Anterior cingulate cortex (tissue), 58 donors: ENCODE data around the gene SH3TC2.
"Not testable (repeated sequence)": the region's sequence is repeated elsewhere in the genome, so short reads cannot be mapped to it uniquely, and the experiment has no call there.

Experiments used
- DNase-seq, 58 donors: peaks; one replicate each; lab custom pipeline; 2025; lab: John Stamatoyannopoulos, UW

The SH3TC2 gene

DNA sequence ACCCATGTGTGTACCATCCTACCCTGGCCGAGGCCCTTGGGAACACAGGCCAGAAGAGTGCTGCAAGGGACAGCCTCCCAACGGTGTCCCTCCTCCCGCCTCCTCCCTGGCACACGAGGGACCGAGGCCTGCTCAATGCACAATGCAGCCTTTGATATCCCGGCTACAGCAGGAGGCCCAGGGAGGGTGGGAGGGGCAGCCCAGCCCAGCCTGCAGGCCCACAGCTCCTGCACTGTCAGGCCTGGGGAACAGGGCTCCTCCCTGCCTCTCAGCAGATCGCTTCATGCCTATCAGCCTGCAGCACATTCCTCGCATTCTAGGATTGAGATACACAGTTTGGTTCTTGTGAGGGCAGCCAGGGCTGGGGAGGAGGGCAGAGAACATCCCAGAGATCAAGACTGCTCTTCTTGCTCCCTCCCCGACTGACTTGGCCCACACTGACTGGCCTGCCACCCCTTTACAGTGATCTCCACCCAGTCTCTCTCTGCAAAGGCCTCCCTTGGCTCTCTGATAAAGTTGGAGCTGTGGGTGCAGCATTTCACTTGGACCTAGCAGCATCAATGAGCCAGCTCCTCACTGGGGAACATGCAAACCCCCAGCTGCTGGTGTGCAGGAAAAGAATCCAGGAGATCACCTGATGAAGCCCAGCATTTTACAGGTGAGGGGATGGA lies at the start of gene SH3TC2:
TSS of gene SH3TC2 (minus strand) at position 46 of the 671 bp plus-strand sequence. CDS start at position 6, 40 bp downstream.
- peak in 54 of 58 donors; percentile 21 to 95 (median 78) for DNase-seq

DNA sequence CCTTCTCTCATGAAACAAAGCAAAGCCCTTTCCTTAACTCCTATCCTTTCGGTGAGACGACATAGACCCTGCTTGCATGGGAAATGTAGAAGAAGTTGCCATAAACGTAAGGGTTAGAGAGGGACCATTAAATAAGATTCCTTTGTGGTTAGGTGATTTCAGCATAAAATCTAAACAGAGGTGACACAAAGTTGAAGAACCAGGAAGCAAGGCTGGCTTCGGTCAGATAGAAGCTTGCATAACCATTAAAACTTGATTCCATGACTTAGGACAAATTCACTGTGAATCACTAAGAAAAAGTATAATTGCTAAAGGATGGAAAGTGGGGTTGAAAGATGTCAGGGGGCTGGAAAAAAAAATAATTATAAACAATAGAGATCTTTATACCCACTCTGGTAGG lies 47.5 kb upstream of the SH3TC2 start:
- no peak for DNase-seq

DNA sequence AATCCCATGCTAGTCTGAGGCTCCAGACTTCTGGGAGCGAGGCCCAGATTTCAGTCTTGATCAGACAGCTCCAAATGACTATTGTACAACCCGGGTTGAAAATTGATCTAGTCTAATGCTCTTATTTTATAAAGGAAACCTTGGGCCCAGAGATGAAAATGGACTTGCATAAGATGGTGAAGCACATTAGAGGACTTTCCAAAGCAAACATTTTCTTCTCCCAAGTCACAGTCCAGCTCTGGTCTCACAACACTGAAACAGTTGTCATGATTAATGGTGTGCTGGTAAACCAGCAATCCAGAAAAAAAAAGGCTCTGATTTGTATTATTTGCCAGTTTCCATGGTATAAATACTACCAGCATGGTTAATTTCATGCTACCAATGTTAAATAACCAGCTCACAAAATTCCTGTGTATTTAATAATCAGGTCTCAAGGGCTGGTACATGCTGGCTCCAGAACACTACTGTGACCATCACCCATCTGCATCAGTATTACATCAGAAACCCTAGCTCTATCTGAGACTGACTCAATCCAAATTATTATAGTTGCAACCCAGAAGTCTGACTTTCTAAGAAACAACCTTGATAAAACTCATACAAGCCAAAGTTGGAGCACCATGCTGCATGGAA lies 45.9 kb upstream of the SH3TC2 start:
- DNase-seq, result no peak

DNA sequence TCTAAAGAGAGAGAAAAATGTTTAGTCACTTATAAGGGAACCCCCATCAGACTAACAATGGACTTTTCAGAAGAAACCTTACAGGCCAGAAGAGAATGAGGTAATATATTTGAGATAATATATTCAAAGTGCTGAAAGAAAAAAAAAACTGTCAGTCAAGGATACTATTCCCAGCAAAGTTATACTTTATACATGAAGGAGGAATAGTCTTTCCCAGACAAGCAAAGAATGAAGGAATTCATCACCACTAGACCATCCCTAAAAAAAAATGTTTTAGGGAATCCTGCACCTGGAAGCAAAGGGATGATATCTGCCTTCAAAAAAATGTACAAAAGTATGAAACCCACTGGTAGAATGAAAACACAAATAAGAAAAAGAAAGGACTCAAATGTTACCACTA lies 37.5 kb upstream of the SH3TC2 start:
- DNase-seq, result no peak

DNA sequence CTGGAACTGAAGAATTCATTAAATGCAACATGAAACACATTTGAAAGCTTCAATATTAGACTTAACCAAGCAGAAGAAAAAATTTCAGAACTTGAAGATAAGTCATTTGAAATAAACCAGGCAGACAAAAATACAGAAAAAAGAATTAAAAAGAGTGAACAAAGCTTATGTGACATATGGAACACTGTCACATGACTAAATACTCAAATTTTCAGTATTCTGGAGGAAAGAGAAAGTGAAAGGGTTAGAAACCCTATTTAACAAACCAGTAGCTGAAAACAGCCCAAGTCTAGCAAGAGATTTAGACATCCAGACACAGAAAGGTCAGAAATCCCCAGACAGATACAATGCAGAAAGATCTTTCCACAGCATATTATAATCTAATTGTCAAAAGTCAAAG lies 37.1 kb upstream of the SH3TC2 start:
- DNase-seq, result no peak

DNA sequence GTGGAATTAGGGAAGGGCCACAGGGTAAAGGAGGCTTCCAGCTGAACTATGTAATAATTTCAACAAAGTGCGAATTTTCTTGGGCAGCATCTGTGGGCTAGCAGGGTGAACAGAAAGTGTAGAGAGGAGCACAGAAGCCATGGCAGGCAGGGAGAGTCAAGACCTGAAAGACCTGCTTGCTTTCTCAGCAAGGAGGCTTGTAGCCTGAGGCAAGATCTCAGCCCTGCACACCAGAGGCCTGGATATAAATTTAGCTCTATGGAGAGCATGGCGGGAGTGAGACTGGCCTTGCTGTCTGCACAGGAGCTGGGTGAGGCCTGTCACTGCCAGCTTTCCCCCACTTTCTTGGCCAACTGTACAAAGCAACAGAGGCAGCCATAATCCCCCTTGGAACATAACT lies 32.1 kb upstream of the SH3TC2 start:
- no peak for DNase-seq

DNA sequence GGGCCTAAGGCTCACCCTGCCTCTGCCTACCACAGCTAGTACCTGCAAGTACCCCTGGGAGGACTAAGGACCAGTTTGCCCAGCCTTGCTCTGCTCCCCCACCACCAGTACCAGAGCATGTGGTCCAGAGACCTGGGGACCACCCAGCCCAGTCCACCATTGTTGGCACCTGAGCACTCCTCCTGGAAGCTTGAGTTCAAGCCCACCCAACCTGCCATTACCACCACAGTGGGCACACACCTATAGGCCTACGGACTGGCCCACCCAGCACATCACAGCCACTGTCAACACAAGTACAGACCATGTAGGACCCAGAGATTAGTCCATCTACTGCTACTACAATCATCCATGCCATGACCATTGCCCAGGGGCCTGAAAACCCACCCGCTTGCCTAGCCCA lies 30.8 kb upstream of the SH3TC2 start:
- no peak for DNase-seq

DNA sequence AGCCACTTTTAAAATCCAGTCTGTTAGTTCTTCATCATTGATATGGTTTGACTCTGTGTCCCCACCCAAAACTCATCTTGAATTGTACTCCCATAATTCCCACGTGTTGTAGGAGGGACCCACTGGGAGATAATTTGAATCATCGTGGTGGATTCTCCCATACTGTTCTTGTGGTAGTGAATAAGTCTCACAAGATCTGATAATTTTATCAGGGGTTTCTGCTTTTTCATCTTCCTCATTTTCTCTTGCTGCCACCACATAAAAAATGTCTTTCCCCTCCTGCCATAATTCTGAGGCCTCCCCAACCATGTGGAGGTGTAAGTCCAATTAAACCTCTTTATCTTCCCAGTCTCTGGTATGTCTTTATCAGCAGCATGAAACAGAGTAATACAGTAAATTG lies 26.9 kb upstream of the SH3TC2 start:
- DNase-seq, result no peak

DNA sequence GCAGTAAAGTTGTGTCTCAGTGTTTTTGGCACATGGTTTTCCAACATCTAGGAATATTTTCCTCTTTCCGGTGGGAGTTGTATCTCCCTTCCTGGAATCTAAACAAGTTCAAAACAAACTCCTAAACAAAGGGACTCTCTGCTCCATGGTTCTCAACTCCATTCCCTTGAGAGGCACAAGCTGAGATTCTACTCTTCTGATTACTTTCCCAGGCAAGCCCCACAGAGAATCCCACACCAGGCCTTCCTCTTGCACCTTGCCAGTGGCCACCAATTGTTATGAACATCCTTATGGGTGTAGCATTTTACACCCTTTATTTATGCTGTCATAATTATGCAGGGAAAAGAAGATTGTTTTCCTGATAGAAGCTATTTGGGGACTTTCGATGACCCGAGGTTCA lies 25.8 kb upstream of the SH3TC2 start:
- no peak for DNase-seq

DNA sequence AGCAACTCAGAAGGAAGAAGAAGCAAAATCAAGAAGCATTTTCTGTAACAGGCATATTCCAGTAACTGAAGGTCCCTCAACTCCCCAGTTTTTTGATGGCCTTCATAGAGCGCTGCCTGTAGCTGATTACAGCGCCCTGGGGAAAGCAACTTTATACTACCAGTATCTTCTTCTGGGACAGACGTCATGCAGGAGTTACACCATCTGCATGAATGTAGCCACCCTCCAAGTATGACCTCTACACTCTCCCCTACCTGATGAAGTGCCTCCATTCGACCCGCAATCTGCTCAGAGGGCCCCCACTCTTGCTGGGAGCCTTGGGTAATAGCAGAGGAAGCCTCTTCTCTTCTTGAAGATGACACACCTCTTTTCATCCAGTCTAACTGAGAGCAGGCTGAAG lies 21.0 kb upstream of the SH3TC2 start:
- DNase-seq, result no peak

DNA sequence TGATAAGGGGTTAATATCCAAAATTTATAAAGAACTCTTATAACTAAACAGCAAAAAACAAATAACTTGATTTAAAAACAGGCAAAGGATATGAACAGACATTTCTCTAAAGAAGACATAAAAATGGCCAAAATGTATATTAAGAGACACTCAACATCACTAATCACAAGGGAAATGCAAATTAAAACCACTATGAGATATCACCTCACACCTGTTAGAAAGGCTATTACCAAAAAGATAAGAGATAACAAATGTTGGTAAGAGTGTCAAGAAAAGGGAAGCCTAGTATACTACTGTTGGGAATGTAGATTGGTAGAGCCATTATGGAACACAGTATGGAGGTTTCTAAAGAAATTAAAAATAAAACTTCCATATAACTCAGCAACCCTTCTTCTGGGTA lies 19.4 kb upstream of the SH3TC2 start:
- no peak for DNase-seq

DNA sequence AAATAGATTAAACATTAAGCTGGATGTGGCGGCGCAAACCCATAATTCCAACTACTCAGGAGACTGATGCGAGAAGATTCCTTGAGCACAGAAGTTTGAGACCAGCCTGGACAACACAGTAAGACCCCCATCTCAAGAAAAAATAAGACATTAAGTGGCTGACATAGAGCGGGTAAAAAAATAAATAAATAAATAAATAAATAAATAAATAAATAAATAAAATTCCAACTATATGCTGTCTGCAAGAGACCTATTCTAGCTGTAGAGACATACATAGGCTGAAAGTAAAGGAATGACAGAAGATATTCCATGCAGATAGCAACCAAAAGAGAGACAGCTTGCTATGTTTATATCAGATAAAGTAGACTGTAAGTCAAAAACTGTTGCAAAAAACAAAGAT lies 17.4 kb upstream of the SH3TC2 start:
- no peak for DNase-seq

DNA sequence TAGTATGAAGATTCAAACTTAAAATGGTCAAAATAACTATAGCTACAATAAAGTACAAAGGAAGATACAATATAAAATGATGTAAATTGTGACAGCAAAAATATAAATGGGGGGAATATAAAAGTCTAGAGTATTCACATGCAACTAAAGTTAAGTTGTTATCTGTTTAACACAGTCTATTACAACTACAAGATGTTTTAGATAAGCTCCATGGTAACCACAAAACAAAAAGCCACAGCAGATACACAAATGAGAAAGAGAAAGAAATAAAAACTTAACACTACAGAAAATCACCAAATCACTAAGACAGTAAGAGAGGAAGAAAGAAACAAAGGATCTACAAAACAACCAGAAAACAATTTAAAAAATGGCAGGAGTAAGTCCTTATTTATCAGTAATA lies 17.0 kb upstream of the SH3TC2 start:
- no peak for DNase-seq

DNA sequence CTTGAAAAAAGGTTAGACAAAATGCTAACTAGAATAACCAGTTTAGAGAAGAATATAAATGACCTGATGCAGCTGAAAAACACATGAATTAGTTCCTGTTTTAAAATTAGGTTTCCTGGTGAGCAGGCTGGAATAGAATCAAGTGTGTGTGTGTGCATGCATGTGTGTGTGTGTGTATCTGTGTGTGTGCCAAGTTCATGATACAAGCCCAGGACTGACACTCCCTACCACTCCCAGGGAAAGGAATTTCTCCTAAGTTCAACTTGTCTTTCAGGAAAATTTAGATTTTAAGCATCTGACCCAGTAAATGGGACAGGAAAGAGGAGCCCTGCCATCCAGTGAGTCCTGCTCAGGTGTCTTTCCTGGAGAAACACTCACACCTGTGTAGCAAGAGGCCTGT lies 11.2 kb upstream of the SH3TC2 start:
- DNase-seq, result not testable (repeated sequence)

DNA sequence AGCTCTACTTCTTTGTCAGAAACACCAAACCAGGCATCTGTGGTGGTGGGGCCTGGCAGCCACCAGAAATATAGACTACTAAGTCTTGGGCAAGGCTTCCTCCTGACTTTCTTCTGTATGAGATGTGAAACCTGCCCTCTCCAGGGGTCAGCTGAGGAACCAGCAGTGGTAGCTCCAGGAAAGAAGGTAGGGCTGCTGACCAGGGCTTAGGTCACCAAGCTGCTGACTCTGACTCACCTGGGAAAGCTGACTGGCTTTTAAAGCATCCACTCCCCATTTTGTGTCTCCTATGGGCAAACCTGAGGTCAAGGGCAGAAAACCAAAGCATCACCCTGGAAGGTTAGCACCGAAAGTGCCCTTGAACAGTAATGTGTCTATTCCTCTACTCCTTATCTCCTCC lies 10.4 kb upstream of the SH3TC2 start:
- no peak for DNase-seq

DNA sequence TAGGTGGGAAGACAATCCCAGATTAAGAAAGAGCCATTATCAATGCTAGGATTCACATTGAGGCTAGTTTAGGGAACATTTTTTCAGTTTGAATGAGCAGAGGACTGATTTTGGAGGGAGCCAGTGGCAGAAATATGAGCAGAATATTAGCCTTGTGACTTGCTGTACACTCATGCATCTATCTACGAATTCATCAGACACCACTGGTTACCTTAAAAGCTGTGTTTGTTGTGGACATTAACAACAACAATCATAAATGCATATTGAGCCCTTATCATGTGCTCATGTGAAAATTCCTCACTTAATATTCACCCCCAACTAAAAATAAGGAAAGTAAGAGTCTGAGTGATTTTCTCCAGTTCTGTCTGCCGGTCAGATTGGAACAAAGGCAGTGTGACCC lies 9.9 kb upstream of the SH3TC2 start:
- DNase-seq, result no peak

DNA sequence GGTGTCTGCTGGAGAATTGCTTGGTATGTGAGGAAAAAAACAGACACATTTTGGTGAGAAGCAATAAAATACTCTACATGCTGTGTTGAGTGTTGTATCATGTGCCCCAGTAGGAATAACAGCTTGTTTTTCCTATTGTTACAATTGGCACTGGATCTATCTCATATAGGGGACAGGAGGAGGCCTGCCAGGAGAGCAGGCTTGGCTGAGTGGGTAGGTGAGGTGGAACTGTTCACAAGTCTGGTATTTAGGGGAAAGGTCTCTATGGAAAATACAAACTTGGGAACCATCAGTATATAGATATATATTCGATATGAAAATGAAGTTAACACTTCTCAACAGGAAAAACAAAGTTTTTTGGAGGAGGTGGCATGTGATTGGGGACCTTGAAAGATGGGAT lies 9.5 kb upstream of the SH3TC2 start:
- DNase-seq, result no peak

DNA sequence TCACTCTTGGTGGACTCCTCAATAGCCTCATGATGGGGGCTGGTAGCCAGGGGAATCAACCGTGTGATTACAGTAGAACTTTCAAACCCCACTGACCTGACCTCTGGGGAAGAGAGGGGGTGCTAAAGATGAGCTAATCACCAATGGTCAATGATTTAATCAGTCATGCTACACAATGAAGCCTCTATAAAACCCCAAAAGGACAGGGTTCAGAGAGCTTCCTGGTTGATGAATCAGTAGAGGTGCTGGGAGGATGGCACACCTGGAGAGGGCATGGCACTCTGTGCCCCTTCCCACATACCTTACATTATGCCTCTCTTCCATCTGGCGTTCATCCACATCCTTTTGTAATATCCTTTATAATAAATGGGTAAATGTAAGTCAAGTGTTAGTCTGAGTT lies 8.9 kb upstream of the SH3TC2 start:
- no peak for DNase-seq

DNA sequence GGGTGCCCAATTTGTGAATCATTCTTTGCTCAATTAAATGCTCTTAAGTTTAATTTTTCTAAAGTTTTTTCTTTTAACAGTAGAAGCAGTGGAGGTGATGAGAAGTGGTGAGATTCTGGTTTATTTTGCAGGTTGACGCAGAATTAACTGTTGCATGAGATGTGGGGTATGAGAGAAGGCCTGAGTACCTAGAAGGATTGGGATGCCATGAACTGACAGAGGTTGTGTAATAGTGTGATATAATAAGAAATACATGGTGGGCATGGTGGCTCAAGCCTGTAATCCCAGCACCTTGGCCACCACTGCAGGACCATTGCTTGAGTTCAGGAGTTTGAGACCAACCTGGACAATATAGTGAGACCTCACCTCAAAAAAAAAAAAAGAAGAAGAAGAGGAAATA lies 8.4 kb upstream of the SH3TC2 start:
- DNase-seq, result no peak

DNA sequence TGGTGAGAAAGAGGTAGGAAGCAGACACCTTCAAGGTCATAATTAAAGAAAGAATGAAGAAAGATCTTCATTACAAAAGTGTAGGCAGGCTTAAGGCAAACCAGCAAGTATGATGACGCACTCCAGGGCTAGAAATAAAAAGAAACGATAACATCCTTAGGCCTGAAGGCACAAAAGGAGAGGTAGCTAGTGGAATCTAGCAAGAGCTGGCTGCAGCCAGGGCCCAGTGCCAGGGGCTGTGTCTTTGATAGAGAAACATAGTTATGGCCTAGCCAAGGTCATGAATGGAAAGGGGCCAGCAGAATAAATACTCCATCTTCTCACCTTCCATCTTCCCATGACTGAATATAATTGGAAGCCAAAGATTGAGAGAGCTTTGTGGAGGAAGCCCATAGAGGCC lies 6.8 kb upstream of the SH3TC2 start:
- no peak for DNase-seq

DNA sequence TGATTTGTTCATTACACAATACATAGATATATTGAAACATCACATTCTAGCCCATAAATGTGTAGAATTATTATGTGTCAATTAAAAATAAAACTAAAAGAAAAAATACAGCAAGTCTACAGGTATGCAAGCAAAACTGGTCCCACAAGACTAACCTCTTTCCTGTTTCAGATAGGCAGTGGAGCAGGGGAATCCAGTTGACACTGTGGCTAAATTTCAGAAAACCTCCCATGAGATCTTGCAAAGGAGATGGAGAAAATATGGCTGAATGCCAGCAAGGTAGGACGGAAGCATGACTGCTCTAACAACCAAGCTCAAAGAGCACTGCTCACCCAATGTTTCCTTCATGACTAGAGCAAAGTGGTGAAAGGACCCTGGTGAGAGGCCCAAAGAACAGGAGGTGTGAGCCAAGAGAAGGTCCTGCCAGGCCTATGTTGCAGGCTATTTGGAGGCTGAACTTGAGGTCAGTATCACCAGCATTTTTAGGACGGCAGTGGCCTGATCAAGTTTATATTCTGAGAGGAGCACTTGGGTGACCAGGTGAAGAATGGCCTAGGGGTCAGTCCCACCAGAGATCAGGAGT lies 1.1 kb upstream of the SH3TC2 start:
- no peak for DNase-seq

DNA sequence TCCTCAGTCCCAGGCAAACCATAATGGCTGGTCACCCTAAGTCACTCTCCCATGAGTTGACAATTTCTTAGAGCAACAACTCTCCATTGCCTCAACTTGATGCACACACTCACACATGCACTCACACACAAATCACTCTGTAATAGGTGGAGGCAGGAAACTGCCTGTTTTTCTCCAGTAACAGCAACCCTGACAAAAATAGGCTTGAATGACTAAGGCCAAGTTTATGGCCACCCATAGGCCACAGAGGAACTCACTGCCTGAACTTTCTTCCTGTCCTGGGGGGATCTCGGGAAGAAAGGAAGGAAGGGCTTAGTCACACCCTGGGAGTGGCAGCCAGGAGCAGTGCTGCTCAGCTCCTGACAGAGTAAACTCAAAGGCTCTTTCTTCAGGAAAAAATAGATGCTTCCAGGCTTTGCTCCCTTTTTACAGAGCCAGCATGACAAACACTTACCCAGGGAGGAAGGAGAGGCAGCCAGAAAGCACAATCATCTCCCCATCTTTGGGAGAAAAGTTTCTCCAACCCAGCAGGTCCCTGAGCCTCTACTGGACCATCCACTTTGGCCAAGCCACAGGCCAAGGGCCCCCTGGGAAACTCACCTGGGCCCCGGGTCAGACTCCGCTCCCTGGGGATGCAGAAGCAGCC lies 368 bp downstream of the SH3TC2 start:
- DNase-seq, result peak in 2 of 58 donors; percentile 23 to 57
